Prostate gland (tissue), 2 donors: ENCODE data around the gene MICALL2.

Source experiments
- CTCF ChIP-seq, 4 experiments: fragments of 200-600 bp in 2 of 4; fragments of 450-650 bp in 2 of 4; sonication (generic) in 2 of 4; IDR thresholded peaks; 1 replicate in 3 of 4; 2 replicates in 1 of 4; pipeline ENCODE4 v1.5.1; 2016 to 2019; ENCODE audit warnings: antibody characterized with exemption in 4 of 4, mild to moderate bottlenecking in 2 of 4, moderate library complexity in 2 of 4
- POLR2A ChIP-seq: fragments of 450-650 bp; IDR thresholded peaks from one replicate; pipeline ENCODE4 v1.6.1; 2016; ENCODE audit warnings: antibody characterized with exemption, mild to moderate bottlenecking

- TF ChIP-seq CTCF (IDR thresholded peaks at IDR 0.05) (no peak), POLR2A (no peak)
These were observed 27.5 kb downstream of the MICALL2 start for GRCh38 chr7:1431634-1432380.
